HG02870 (cell line): ENCODE measurements around the gene ACTR6.
"Not testable (repeated sequence)": the region's sequence is repeated elsewhere in the genome, so short reads cannot be mapped to it uniquely, and the experiment has no call there.

Experiments
- ATAC-seq: cut with Tn5 transposase; IDR thresholded peaks from one replicate; pipeline ENCODE4 v1.9.1; 2021; ENCODE audit warnings: mild to moderate bottlenecking, moderate library complexity; ENCODE audit not compliant: unreplicated experiment

ACTR6 gene

GRCh38 chr12:100200463-100201181 lies at the start of gene ACTR6:
Gene ACTR6, plus strand, starts transcription at chr12:100200815. Its CDS starts 37 bp downstream, at chr12:100200852.
- ATAC-seq = peak; percentile 87

GRCh38 chr12:100151769-100152168 lies 48.8 kb upstream of the ACTR6 start:
- no peak for ATAC-seq

GRCh38 chr12:100153131-100153530 lies 47.5 kb upstream of the ACTR6 start:
- ATAC-seq = no peak

- ATAC-seq = peak; percentile 65
Measured at GRCh38 chr12:100154474-100155247, 46.0 kb upstream of the ACTR6 start.

GRCh38 chr12:100156731-100157426 lies 43.7 kb upstream of the ACTR6 start:
- ATAC-seq = no peak

- no peak for ATAC-seq
Measured at GRCh38 chr12:100157427-100157821, 43.2 kb upstream of the ACTR6 start.

- no peak for ATAC-seq
Measured at GRCh38 chr12:100158535-100158934, 42.1 kb upstream of the ACTR6 start.

- ATAC-seq = no peak
Measured at GRCh38 chr12:100159391-100160104, 41.1 kb upstream of the ACTR6 start.

- peak; percentile 99 for ATAC-seq
Measured at GRCh38 chr12:100163416-100164152, 37.0 kb upstream of the ACTR6 start.

- ATAC-seq = peak; percentile 17
Measured at GRCh38 chr12:100164153-100164704, 36.4 kb upstream of the ACTR6 start.

- ATAC-seq = no peak
Measured at GRCh38 chr12:100165356-100165755, 35.3 kb upstream of the ACTR6 start.

- ATAC-seq = no peak
Measured at GRCh38 chr12:100166232-100166631, 34.4 kb upstream of the ACTR6 start.

GRCh38 chr12:100168562-100168961 lies 32.1 kb upstream of the ACTR6 start:
- ATAC-seq = no peak

GRCh38 chr12:100169345-100169744 lies 31.3 kb upstream of the ACTR6 start:
- no peak for ATAC-seq

- no peak for ATAC-seq
Measured at GRCh38 chr12:100170313-100170858, 30.2 kb upstream of the ACTR6 start.

GRCh38 chr12:100171248-100171647 lies 29.4 kb upstream of the ACTR6 start:
- no peak for ATAC-seq

GRCh38 chr12:100173111-100173510 lies 27.5 kb upstream of the ACTR6 start:
- no peak for ATAC-seq

GRCh38 chr12:100174495-100174894 lies 26.1 kb upstream of the ACTR6 start:
- no peak for ATAC-seq

GRCh38 chr12:100176493-100176892 lies 24.1 kb upstream of the ACTR6 start:
- not testable (repeated sequence) for ATAC-seq

GRCh38 chr12:100179252-100179651 lies 21.4 kb upstream of the ACTR6 start:
- no peak for ATAC-seq
